GM19452 (cell line): ENCODE data around the gene STOML1.
"Not testable (repeated sequence)": the region's sequence is repeated elsewhere in the genome, so short reads cannot be mapped to it uniquely, and the experiment has no call there.

Experiments used
- ATAC-seq: cut with Tn5 transposase; IDR thresholded peaks from one replicate; pipeline ENCODE4 v1.9.1; 2021; ENCODE audit not compliant: unreplicated experiment

The STOML1 gene

GRCh38 chr15:73948982-73949381 lies 43.1 kb downstream of the STOML1 start:
- ATAC-seq = no peak

DNA sequence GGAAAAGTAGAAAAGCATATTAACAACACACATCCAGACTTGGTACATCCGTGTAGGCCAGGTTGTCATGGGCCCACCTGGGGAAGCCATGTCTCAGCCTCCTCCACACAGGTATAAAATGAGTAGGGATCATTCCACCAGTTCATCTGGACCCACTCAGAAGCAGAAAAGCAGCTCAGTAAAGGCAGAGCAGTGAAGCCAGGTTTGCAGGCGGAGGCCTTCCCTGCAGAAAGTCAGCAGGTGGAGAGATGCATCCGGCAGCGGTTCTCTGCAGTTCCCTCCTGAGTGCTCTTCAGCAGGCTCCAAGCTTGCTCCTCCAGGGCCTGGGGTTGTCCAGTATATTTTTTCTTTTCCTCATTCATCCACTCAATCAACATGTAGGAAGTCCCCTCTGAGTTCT lies 43.7 kb downstream of the STOML1 start:
- ATAC-seq = no peak

DNA sequence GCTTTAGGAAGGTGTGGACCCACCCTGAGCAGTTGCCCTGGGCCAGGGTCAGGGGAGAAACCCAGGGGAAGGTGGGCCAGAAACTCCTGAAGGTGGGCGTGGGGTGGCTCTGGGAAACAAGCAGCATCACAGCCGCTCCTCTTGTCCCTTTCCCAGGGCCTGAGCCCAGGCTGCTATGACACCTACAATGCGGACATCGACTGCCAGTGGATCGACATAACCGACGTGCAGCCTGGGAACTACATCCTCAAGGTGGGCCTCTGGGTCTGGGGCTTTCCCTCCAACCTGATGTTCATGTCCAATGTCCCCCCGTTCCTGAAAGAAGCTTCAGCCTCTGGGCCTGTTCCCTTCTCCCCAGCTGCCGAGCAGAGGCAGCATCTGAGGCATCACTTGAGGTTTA lies 44.4 kb downstream of the STOML1 start:
- ATAC-seq = no peak

DNA sequence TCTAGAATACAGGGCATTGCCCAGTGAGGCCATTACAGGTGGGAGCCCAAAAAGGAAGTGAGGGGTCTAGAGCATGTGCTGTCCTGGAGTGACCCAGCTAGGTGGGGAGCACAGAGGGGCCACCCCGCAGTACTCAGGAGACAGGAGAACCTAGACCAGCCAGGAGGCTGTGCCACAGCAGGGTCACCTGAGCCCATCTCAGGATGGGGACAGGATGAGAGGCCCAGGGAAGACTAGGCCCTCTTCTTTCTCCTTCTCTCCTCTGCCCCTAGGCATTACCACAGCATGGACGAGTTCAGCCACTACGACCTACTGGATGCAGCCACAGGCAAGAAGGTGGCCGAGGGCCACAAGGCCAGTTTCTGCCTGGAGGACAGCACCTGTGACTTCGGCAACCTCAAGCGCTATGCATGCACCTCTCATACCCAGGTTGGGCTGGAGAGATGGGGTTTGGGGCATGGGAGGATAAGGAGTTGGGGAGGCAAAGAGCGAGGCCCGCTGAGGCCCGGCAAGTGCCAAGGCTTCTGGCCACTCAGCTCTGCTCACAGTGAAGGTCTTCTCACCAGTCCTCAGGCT lies 45.2 kb downstream of the STOML1 start:
- no peak for ATAC-seq

- no peak for ATAC-seq
These were observed 45.9 kb downstream of the STOML1 start for GRCh38 chr15:73946046-73946721.

GRCh38 chr15:73945130-73945508 lies 47.0 kb downstream of the STOML1 start:
- no peak for ATAC-seq

DNA sequence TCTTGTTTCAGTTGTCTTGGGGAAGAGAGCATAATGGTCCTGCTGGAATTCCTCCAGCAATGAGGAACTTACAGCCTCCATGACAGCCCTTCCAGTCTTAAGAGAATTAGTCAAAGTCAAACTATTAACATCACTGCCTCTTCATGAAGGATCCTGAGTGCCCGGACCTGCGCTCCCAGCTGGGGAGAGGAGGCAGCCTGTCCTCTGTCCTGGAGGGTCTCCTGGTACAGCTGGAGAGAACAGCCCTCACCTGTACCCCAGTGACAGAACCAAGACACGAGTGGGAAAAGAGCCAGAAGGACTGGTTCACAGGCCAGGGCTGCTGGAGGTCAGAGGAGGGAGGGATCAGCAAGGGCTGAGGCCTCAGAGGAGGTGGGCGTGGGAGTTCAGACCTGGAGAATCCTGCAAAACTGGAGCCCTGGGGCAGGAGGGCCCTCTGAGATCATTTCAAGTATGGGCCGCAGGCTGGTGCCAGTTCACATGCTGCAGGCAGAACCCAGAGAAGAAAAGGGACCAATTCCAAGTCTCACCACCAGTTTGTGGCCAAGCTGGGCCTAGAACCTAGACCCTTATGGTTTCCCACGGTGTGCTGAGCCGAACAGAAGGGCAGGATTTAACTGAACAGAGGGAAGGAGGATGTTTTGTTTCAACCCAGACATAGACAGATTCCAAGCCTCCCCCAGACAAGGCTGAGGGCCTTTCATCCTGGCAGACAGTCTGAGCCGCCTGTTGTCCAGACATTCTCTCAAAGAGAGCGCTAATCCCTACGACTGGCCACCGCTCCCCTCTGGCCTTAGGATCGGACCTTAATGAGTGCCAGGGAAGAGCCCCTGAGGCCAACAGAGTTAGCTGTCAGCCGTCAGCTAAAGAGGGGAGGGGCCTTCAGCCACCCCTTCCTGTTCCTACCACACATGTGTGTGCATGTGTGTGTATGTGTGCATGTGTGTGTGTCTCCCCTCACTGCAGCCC lies 47.6 kb downstream of the STOML1 start:
- ATAC-seq = no peak

- no peak for ATAC-seq
These were observed 49.3 kb downstream of the STOML1 start for GRCh38 chr15:73942751-73943270.

GRCh38 chr15:73941871-73942635 lies 50.0 kb downstream of the STOML1 start:
- no peak for ATAC-seq

DNA sequence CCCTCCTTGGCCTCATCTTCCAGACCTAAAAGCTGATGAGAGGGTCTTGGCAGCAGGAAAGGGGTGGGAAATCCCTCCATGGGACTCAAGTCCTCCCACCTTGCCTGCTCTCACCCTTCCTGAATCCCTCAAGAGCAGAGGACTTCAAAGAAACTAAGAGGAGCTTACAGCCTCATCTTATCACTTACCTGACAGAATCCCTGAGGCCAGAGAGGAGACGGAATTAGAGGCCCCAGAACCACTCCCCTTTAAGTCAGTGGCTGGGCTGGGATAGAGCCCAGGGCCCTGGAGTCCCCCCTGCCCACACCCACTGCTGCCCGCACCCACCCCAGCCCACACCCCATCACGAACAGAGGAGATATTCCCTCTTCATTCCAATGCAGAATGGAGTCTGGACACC lies 50.6 kb downstream of the STOML1 start:
- ATAC-seq = no peak

DNA sequence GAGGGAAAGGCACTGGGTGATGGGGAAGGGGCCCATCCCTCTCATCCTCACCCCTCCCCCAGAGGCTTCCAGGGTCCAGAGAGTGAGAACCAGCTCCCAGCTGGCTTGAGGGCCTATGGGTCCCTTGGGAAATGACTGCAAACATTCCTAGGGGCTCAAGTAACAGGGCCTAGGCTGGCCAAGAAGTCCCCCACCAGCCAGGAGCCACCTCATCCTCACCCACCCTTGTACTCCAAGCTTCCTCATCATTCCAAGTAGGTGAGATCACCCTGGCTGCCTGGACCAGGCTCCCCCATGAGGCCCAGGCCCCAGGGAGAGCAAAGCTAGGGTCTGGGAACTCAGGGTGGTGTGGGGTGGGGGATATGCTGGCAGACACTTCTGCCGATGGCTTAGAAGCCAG lies 51.1 kb downstream of the STOML1 start:
- ATAC-seq = no peak

DNA sequence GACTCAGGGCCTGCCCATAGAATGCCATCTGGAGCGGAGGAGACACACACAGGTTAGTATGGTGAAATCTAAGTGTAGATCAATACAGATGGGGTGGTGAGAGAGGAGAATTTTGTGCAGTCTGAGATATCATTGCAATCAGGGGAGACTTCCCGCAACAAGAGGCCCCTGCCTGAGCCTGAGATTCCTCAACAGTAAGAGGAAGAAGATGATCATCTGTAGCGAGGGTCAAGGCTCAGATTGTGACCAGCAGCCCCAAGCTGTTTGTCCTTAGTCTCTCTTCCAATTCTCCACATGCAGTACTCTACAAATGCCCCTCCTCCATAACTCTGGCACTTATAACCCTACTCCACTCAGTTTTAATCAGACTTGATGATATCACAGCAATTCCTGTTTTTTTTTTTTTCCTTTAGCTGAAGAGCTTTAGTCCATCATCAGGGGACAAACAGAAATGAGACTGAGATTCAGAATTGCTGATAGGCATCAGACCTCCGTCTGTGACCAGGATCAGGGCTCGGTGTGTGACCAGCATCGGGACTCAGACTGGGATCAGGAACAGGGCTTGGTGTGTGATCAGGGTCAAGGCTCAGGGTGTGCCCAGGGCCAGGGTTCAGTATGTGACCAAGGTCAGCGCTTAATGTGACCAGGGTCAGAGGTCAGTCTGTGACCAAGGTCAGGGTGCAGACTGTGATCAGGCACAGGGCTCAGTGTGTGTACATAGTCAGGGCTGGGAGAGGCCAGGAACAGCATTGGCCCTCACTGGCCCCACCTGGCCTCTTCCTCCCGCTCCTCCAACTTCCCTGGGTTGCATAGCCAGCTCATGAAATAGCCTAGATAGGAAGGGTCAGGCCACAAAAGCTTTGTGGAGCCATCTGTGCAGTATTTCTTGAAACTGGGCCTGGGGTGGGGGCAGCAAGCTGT lies 51.8 kb downstream of the STOML1 start:
- ATAC-seq = no peak

- ATAC-seq = no peak
These were observed 53.0 kb downstream of the STOML1 start for GRCh38 chr15:73939138-73939537.

DNA sequence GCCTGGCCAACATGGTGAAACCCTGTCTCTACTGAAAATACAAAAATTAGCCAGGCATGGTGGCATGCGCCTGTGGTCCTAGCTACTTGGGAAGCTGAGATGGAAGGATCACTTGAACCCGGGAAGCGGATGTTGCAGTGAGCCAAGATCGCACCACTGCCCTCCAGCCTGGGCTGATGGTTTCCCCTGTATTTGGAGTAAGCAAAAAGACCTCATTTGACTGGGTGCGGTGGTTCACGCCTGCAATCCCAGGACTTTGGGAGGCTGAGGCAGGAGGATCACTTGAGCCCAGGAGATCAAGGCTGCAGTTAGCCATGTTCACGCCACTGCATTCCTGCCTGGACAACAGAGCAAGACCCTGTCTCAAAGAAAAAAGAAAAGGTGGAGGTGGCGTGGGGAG lies 53.6 kb downstream of the STOML1 start:
- not testable (repeated sequence) for ATAC-seq

DNA sequence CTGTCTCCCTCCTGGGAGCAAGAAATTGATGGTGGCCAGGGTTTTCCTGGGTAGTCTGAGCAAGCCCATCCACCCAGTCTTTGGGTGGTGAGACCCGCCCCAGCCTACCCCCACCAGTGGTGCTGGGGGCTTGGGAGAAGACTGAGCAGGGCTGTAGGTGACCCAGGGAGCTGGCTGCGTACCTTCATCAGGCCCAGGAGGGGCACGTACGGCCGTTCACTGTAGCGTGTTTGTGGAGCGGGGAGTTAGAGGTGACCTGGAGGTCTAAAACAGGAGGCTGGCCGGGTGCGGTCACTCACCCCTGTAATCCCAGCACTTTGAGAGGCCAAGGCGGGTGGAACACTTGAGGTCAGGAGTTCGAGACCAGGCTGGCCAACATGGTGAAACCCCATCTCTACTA lies 54.4 kb downstream of the STOML1 start:
- ATAC-seq = no peak

DNA sequence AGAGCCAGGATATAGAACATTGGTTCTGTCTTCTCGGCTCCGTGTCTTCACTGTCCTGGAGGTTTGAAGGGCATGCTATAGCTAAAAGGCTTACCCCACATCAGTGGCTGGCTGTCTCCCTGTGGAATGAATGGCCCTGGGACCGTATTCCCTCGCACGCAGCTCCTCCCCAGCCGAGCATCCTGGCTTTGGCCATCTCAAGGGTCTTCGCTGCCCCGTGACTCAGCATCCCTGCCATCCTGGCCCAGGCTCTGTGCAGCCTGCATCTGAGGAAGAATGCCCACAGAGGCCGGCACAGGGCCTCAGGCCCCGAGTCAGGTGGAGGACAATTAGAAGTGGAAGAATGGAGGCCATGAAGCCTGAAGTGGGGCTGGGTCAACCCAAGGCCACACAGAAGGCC lies 54.8 kb downstream of the STOML1 start:
- ATAC-seq = no peak

GRCh38 chr15:73936588-73937290 lies 55.4 kb downstream of the STOML1 start:
- no peak for ATAC-seq

GRCh38 chr15:73936181-73936580 lies 55.9 kb downstream of the STOML1 start:
- ATAC-seq = no peak

- ATAC-seq = no peak
These were observed 56.5 kb downstream of the STOML1 start for GRCh38 chr15:73935547-73935946.
